HepG2 (cell line): Measurements from ENCODE around the gene CCDC197. TPM values are rescaled to one million over a fixed set of nuclear protein-coding genes. Genes with fewer than 3 reads are reported as not detected.
A peak's percentile ranks its signal among the peaks of the same experiment; 100 is the strongest.

Experiments used
- CBX1 ChIP-seq: IDR thresholded peaks from one replicate; pipeline ENCODE4 v1.6.1; 2016; ENCODE audit warnings: antibody characterized with exemption, low read depth
- CCAR2 ChIP-seq: fragments of 200-400 bp; formaldehyde crosslinking; optimal IDR thresholded peaks from 2 replicates; pipeline ENCODE3; 2018; ENCODE audit warnings: low read depth, mild to moderate bottlenecking, low read length, moderate library complexity
- DR1 ChIP-seq: sonication (generic); formaldehyde crosslinking; IDR thresholded peaks from 2 replicates; pipeline ENCODE4 v1.8.0; 2021; ENCODE audit warnings: mild to moderate bottlenecking, missing genetic modification reagents, inconsistent platforms
- E2F2 ChIP-seq: sonication (generic); formaldehyde crosslinking; IDR thresholded peaks from 2 replicates; pipeline ENCODE4 v1.4.0; 2020; ENCODE audit warnings: missing genetic modification reagents, borderline replicate concordance
- FOSL2 ChIP-seq: sonication (generic); formaldehyde crosslinking; IDR thresholded peaks from 2 replicates; pipeline ENCODE4 v1.4.0; 2020; ENCODE audit warnings: missing genetic modification reagents
- FOXO4 ChIP-seq: sonication (generic); formaldehyde crosslinking; conservative IDR thresholded peaks from 2 replicates; pipeline ENCODE4 v1.8.1; 2023; ENCODE audit warnings: missing genetic modification reagents
- HNF4A ChIP-seq: sonication (generic); formaldehyde crosslinking; IDR thresholded peaks from 2 replicates; pipeline ENCODE4 v1.4.0; 2020; ENCODE audit warnings: missing genetic modification reagents
- NAIF1 ChIP-seq: sonication (generic); formaldehyde crosslinking; IDR thresholded peaks from 2 replicates; pipeline ENCODE4 v1.5.0; 2020; ENCODE audit warnings: mild to moderate bottlenecking, missing genetic modification reagents, borderline replicate concordance
- REST ChIP-seq, 2 experiments: IDR thresholded peaks; 2 replicates each; pipeline ENCODE4 v1.6.1; 2011 to 2012; ENCODE audit warnings: low read length in 2 of 2, borderline replicate concordance in 1 of 2, low read depth in 1 of 2, mild to moderate bottlenecking in 1 of 2, moderate library complexity in 1 of 2
- SOX13 ChIP-seq, 3 experiments: fragments of 450-650 bp in 1 of 3; sonication (generic) in 1 of 3; formaldehyde crosslinking in 1 of 3; IDR thresholded peaks in 2 of 3; conservative IDR thresholded peaks in 1 of 3; 2 replicates each; pipeline versions ENCODE4 v1.5.0 to v1.6.1; 2016 to 2020; ENCODE audit warnings: antibody characterized with exemption in 1 of 3, mild to moderate bottlenecking in 1 of 3, missing compliant biosample characterization in 1 of 3, missing genetic modification reagents in 1 of 3, moderate library complexity in 1 of 3
- TFDP2 ChIP-seq: sonication (generic); formaldehyde crosslinking; IDR thresholded peaks from 2 replicates; pipeline ENCODE4 v1.4.0; 2020; ENCODE audit warnings: missing genetic modification reagents
- YY1 ChIP-seq: IDR thresholded peaks from 2 replicates; pipeline ENCODE4 v1.6.1; 2011; ENCODE audit warnings: low read length, low read depth, moderate library complexity, mild to moderate bottlenecking; ENCODE audit not compliant: insufficient read depth, insufficient replicate concordance
- ZBTB38 ChIP-seq: sonication (generic); formaldehyde crosslinking; IDR thresholded peaks from 2 replicates; pipeline ENCODE4 v1.5.1; 2020; ENCODE audit warnings: mild to moderate bottlenecking, missing genetic modification reagents
- ZC3H13 ChIP-seq: sonication (generic); formaldehyde crosslinking; IDR thresholded peaks from 2 replicates; pipeline ENCODE4 v1.8.1; 2023; ENCODE audit warnings: mild to moderate bottlenecking, missing genetic modification reagents, moderate library complexity
- ZNF350 ChIP-seq: sonication (generic); formaldehyde crosslinking; IDR thresholded peaks from 2 replicates; pipeline ENCODE4 v1.4.0; 2020; ENCODE audit warnings: mild to moderate bottlenecking, low read depth, missing genetic modification reagents, borderline replicate concordance
- ZNF674 ChIP-seq: sonication (generic); formaldehyde crosslinking; IDR thresholded peaks from 2 replicates; pipeline ENCODE4 v1.5.0; 2020; ENCODE audit warnings: low read depth, mild to moderate bottlenecking, missing genetic modification reagents
- ZNF710 ChIP-seq: sonication (generic); formaldehyde crosslinking; IDR thresholded peaks from 2 replicates; pipeline ENCODE4 v1.5.0; 2020; ENCODE audit warnings: mild to moderate bottlenecking, missing genetic modification reagents, borderline replicate concordance
- polyA plus RNA-seq, 8 experiments: library from polyadenylated mRNA; depleted of rRNA in 3 of 8; stranded (reverse) in 7 of 8; unstranded in 1 of 8; fragments of >200 nt; fragmentation: Illumina TruSeq in 4 of 8; extraction: Trizol in 4 of 8; gene quantifications; 2 replicates each; pipeline versions ENCODE4 v1.2.1 to v1.2.3, GENCODE V29; 2011 to 2016; ENCODE audit warnings: low read depth in 4 of 8, missing spikeins in 1 of 8, mixed read lengths in 1 of 8; ENCODE audit not compliant: insufficient read depth in 1 of 8
- total RNA-seq, 5 experiments: library from RNA; depleted of rRNA; stranded (reverse); fragments of >200 nt; fragmentation: Illumina TruSeq; extraction: Trizol; gene quantifications; 2 replicates each; pipeline ENCODE4 v1.2.3, GENCODE V29; 2016; ENCODE audit warnings: low read depth in 1 of 5

Gene CCDC197
- total and polyA plus RNA-seq, 2 of the 13 experiments (the other 11 are each of a cell fraction or from before 2014, with no cell fraction given): 0.11 to 0.13 TPM

- TF ChIP-seq DR1 (CRISPR knock-in tag) (no peak), YY1 (no peak), ZNF674 (CRISPR knock-in tag) (no peak), ZNF710 (CRISPR knock-in tag) (no peak), FOXO4 (no peak), FOSL2 (CRISPR knock-in tag) (peak; percentile 69), REST (IDR thresholded peaks at IDR 0.05; ENCODE audit: borderline replicate concordance in 1 of 2, low read depth in 1 of 2, low read length in 2 of 2) (no peak), E2F2 (CRISPR knock-in tag) (no peak), CBX1 (no peak), NAIF1 (no peak), ZC3H13 (CRISPR knock-in tag) (no peak), SOX13 (IDR thresholded peaks at IDR 0.05) (no peak), SOX13 (CRISPR knock-in tag; conservative IDR thresholded peaks at IDR 0.05 in 1 of 2, IDR thresholded peaks at IDR 0.05 in 1 of 2) (no peak), CCAR2 (no peak), ZNF350 (CRISPR knock-in tag) (no peak), HNF4A (CRISPR knock-in tag) (peak; percentile 32), TFDP2 (CRISPR knock-in tag) (no peak), ZBTB38 (CRISPR knock-in tag) (no peak)
Measured at GRCh38 chr14:93965946-93966474, 31.1 kb upstream of the CCDC197 start (continued).
